BLaER1 (cell line): ENCODE results near the gene VPS37B.
A peak's percentile ranks its signal among the peaks of the same experiment; 100 is the strongest.

Experiments used
- H3K27ac ChIP-seq: shearing (Covaris generic); formaldehyde crosslinking; 2 replicates; pipeline ENCODE4 v1.8.1; 2022
- H3K27me3 ChIP-seq: shearing (Covaris generic); formaldehyde crosslinking; 2 replicates; pipeline ENCODE4 v1.8.1; 2022
- H3K36me3 ChIP-seq: shearing (Covaris generic); formaldehyde crosslinking; 2 replicates; pipeline ENCODE4 v1.8.1; 2022
- H3K4me1 ChIP-seq: shearing (Covaris generic); formaldehyde crosslinking; 2 replicates; pipeline ENCODE4 v1.8.1; 2022
- H3K4me2 ChIP-seq: shearing (Covaris generic); formaldehyde crosslinking; 2 replicates; pipeline ENCODE4 v1.8.1; 2022
- H3K4me3 ChIP-seq: shearing (Covaris generic); formaldehyde crosslinking; 2 replicates; pipeline ENCODE4 v1.8.1; 2022
- H3K9ac ChIP-seq: shearing (Covaris generic); formaldehyde crosslinking; 2 replicates; pipeline ENCODE4 v1.8.1; 2022
- H3K9me3 ChIP-seq: shearing (Covaris generic); formaldehyde crosslinking; 2 replicates; pipeline ENCODE4 v1.8.1; 2022
- H4K20me1 ChIP-seq: shearing (Covaris generic); formaldehyde crosslinking; 2 replicates; pipeline ENCODE4 v1.8.1; 2022
- Cebpa-rat ChIP-seq: shearing (Covaris generic); IDR thresholded peaks from 2 replicates; pipeline ENCODE4 v1.8.1; 2022

The VPS37B gene

GRCh38 chr12:122848471-122849351 lies 47.2 kb downstream of the VPS37B start:
- Histone ChIP-seq H3K4me1 (peaks cover 52% of the 10 kb centered on the region), H3K4me3 (no peak overlapping the region), H4K20me1 (peaks cover 91% of the 10 kb centered on the region), H3K9ac (no peak overlapping the region), H3K4me2 (no peak overlapping the region), H3K36me3 (peaks cover 82% of the 10 kb centered on the region), H3K27me3 (no peaks in the 10 kb centered on the region), H3K9me3 (no peaks in the 10 kb centered on the region), H3K27ac (no peak overlapping the region)
- TF ChIP-seq Cebpa-rat: no peak

- H3K4me1 ChIP-seq: peaks cover 60% of the 10 kb centered on the region
- no peak overlapping the region for H3K9ac ChIP-seq
- H3K36me3 ChIP-seq: peaks cover 86% of the 10 kb centered on the region
- H3K4me2 ChIP-seq: no peak overlapping the region
- H3K27me3 ChIP-seq: no peaks in the 10 kb centered on the region
- no peak for TF ChIP-seq Cebpa-rat
- H3K4me3 ChIP-seq: no peak overlapping the region
- H3K27ac ChIP-seq: 0 out of 2 replicates have a peak overlapping the region, but pooled peaks have one; percentile 9
- no peaks in the 10 kb centered on the region for H3K9me3 ChIP-seq
- peaks cover 94% of the 10 kb centered on the region for H4K20me1 ChIP-seq
These were observed 48.0 kb downstream of the VPS37B start for GRCh38 chr12:122847921-122848421.

- H3K4me1 ChIP-seq: peaks cover 63% of the 10 kb centered on the region
- peaks cover 81% of the 10 kb centered on the region for H3K36me3 ChIP-seq
- no peaks in the 10 kb centered on the region for H3K27me3 ChIP-seq
- TF ChIP-seq Cebpa-rat: no peak
- no peak overlapping the region for H3K9ac ChIP-seq
- H4K20me1 ChIP-seq: peaks cover 94% of the 10 kb centered on the region
- H3K27ac ChIP-seq: 0 out of 2 replicates have a peak overlapping the region, but pooled peaks have one; percentile 9
- H3K4me3 ChIP-seq: no peak overlapping the region
- H3K9me3 ChIP-seq: no peaks in the 10 kb centered on the region
- H3K4me2 ChIP-seq: no peak overlapping the region
These were observed 48.4 kb downstream of the VPS37B start for GRCh38 chr12:122847516-122847836.

- Histone ChIP-seq H3K4me1 (peaks cover 63% of the 10 kb centered on the region), H4K20me1 (peaks cover 94% of the 10 kb centered on the region), H3K36me3 (peaks cover 75% of the 10 kb centered on the region), H3K4me3 (no peak overlapping the region), H3K27me3 (no peaks in the 10 kb centered on the region), H3K4me2 (peak overlapping the region; percentile 96), H3K9me3 (no peaks in the 10 kb centered on the region), H3K9ac (no peak overlapping the region), H3K27ac (peak overlapping the region; percentile 71)
- no peak for TF ChIP-seq Cebpa-rat
These were observed 49.1 kb downstream of the VPS37B start for GRCh38 chr12:122846622-122847515.

GRCh38 chr12:122845865-122846621 lies 49.9 kb downstream of the VPS37B start:
- Histone ChIP-seq H3K9me3 (no peaks in the 10 kb centered on the region), H4K20me1 (peaks cover 94% of the 10 kb centered on the region)
- TF ChIP-seq Cebpa-rat: no peak

GRCh38 chr12:122845041-122845864 lies 50.7 kb downstream of the VPS37B start:
- Histone ChIP-seq H4K20me1 (peaks cover 99% of the 10 kb centered on the region), H3K27me3 (no peaks in the 10 kb centered on the region), H3K36me3 (peaks cover 68% of the 10 kb centered on the region), H3K27ac (peak overlapping the region; percentile 71), H3K4me1 (peaks cover 67% of the 10 kb centered on the region), H3K9ac (peak overlapping the region; percentile 60), H3K9me3 (no peaks in the 10 kb centered on the region), H3K4me3 (no peak overlapping the region), H3K4me2 (peak overlapping the region; percentile 96)
- TF ChIP-seq Cebpa-rat: no peak

More at GRCh38 chr12:122845865-122846621, 49.9 kb downstream of the VPS37B start:
- Histone ChIP-seq H3K4me1 (peaks cover 63% of the 10 kb centered on the region), H3K4me2 (peak overlapping the region; percentile 96), H3K9ac (peak overlapping the region; percentile 60), H3K4me3 (no peak overlapping the region), H3K27me3 (no peaks in the 10 kb centered on the region), H3K27ac (peak overlapping the region; percentile 71), H3K36me3 (peaks cover 67% of the 10 kb centered on the region)

GRCh38 chr12:122844366-122844971 lies 51.5 kb downstream of the VPS37B start:
- Histone ChIP-seq H3K9ac (peak overlapping the region; percentile 60), H3K4me2 (peak overlapping the region; percentile 96), H3K4me3 (no peak overlapping the region), H3K27ac (peak overlapping the region; percentile 71), H3K27me3 (no peaks in the 10 kb centered on the region), H3K4me1 (peaks cover 75% of the 10 kb centered on the region), H4K20me1 (peaks cover 100% of the 10 kb centered on the region), H3K9me3 (no peaks in the 10 kb centered on the region), H3K36me3 (peaks cover 69% of the 10 kb centered on the region)
- TF ChIP-seq Cebpa-rat: no peak

- H3K27ac ChIP-seq: peak overlapping the region; percentile 71
- no peaks in the 10 kb centered on the region for H3K9me3 ChIP-seq
- peaks cover 85% of the 10 kb centered on the region for H3K4me1 ChIP-seq
- no peak overlapping the region for H3K4me3 ChIP-seq
- peaks cover 69% of the 10 kb centered on the region for H3K36me3 ChIP-seq
- H3K4me2 ChIP-seq: peak overlapping the region; percentile 96
- no peaks in the 10 kb centered on the region for H3K27me3 ChIP-seq
- peak overlapping the region; percentile 60 for H3K9ac ChIP-seq
- no peak for TF ChIP-seq Cebpa-rat
- peaks cover 100% of the 10 kb centered on the region for H4K20me1 ChIP-seq
These were observed 52.5 kb downstream of the VPS37B start for GRCh38 chr12:122843455-122843854.
